SK-N-SH (cell line): ENCODE data around the gene HES6. TPM values are rescaled to one million over a fixed set of nuclear protein-coding genes. Genes with fewer than 3 reads are reported as not detected.

Experiments
- CTCF ChIA-PET: fragments of 300-600, 350-600 bp; formaldehyde crosslinking; extraction: SDS; loops from one replicate; lab custom pipeline; 2021; lab: Yijun Ruan, JAX
- POLR2A ChIA-PET: fragments of 350-600 bp; sonication (Branson Sonifier 250); formaldehyde crosslinking; extraction: SDS; loops from one replicate; lab custom pipeline; 2020; ENCODE audit warnings: antibody characterized with exemption, inconsistent platforms; lab: Yijun Ruan, JAX
- DNase-seq: peaks from one replicate; pipeline ENCODE4 v3.0.0; 2012
- H2AFZ ChIP-seq: fragments of 200-600 bp; sonication (generic); 2 replicates; pipeline ENCODE4 v1.8.1; 2016; ENCODE audit warnings: antibody characterized with exemption, mild to moderate bottlenecking, low read depth
- H3F3A ChIP-seq: fragments of 200-600 bp; sonication (generic); replicated peaks from 2 replicates; pipeline ENCODE3; 2016; ENCODE audit warnings: antibody characterized with exemption, mild to moderate bottlenecking; ENCODE audit not compliant: insufficient read depth
- H3K27ac ChIP-seq, 2 experiments: fragments of 200-500 bp in 1 of 2; fragments of 200-600 bp in 1 of 2; sonication (Bioruptor generic) in 1 of 2; sonication (generic), shearing (Covaris generic) in 1 of 2; 2 replicates each; pipeline versions ENCODE4 v1.5.1 to v1.6.1; 2014 to 2016; ENCODE audit warnings: low read depth in 2 of 2, inconsistent platforms in 1 of 2, low read length in 1 of 2, mild to moderate bottlenecking in 1 of 2, mixed read lengths in 1 of 2
- H3K27me3 ChIP-seq: fragments of 200-600 bp; sonication (generic), shearing (Covaris generic); 2 replicates; pipeline ENCODE4 v1.6.1; 2016; ENCODE audit warnings: mixed run types; ENCODE audit not compliant: insufficient read depth
- H3K36me3 ChIP-seq, 2 experiments: fragments of 200-500 bp in 1 of 2; fragments of 200-600 bp in 1 of 2; sonication (Bioruptor generic) in 1 of 2; sonication (generic) in 1 of 2; replicated peaks in 1 of 2; 2 replicates each; pipeline versions ENCODE3 to v1.5.1; 2014 to 2016; ENCODE audit warnings: low read length in 1 of 2, mild to moderate bottlenecking in 1 of 2; ENCODE audit not compliant: insufficient read depth in 2 of 2, control insufficient read depth in 1 of 2
- H3K4me1 ChIP-seq, 2 experiments: fragments of 200-500 bp in 1 of 2; fragments of 200-600 bp in 1 of 2; sonication (Bioruptor generic) in 1 of 2; sonication (generic), shearing (Covaris generic) in 1 of 2; 2 replicates each; pipeline versions ENCODE4 v1.5.1 to v1.6.1; 2014 to 2016; ENCODE audit warnings: low read depth in 1 of 2, low read length in 1 of 2, mixed run types in 1 of 2; ENCODE audit not compliant: insufficient read depth in 2 of 2, control insufficient read depth in 1 of 2
- H3K4me2 ChIP-seq: fragments of 200-600 bp; sonication (generic), shearing (Covaris generic); 2 replicates; pipeline ENCODE4 v1.6.1; 2017; ENCODE audit warnings: mixed run types
- H3K4me3 ChIP-seq, 2 experiments: fragments of 200-500 bp in 1 of 2; fragments of 200-600 bp in 1 of 2; sonication (Bioruptor generic) in 1 of 2; sonication (generic), shearing (Covaris generic) in 1 of 2; 2 replicates each; pipeline versions ENCODE4 v1.5.1 to v1.8.1; 2014 to 2016; ENCODE audit warnings: low read depth in 2 of 2, inconsistent platforms in 1 of 2, low read length in 1 of 2, mild to moderate bottlenecking in 1 of 2, mixed read lengths in 1 of 2, moderate library complexity in 1 of 2
- H3K79me2 ChIP-seq: fragments of 200-600 bp; sonication (generic); 2 replicates; pipeline ENCODE4 v1.8.1; 2017; ENCODE audit warnings: mild to moderate bottlenecking; ENCODE audit not compliant: insufficient read depth
- H3K9ac ChIP-seq: fragments of 200-600 bp; sonication (generic); 2 replicates; pipeline ENCODE4 v1.6.1; 2017; ENCODE audit warnings: mixed run types
- H3K9me2 ChIP-seq: fragments of 200-600 bp; sonication (generic); 2 replicates; pipeline ENCODE4 v1.6.1; 2017; ENCODE audit warnings: mixed run types
- H3K9me3 ChIP-seq: fragments of 200-600 bp; sonication (generic); 2 replicates; pipeline ENCODE4 v1.6.1; 2017; ENCODE audit warnings: mixed run types, mild to moderate bottlenecking, moderate library complexity
- H4K20me1 ChIP-seq: fragments of 200-600 bp; sonication (generic); 2 replicates; pipeline ENCODE4 v1.6.1; 2017; ENCODE audit warnings: mild to moderate bottlenecking, mixed run types; ENCODE audit not compliant: insufficient read depth
- CTCF ChIP-seq: fragments of 200-600 bp; sonication (generic); IDR thresholded peaks from 2 replicates; pipeline ENCODE4 v1.6.1; 2017; ENCODE audit warnings: antibody characterized with exemption, mild to moderate bottlenecking, moderate library complexity
- ELF1 ChIP-seq: IDR thresholded peaks from 2 replicates; pipeline ENCODE4 v1.4.0; 2012
- EP300 ChIP-seq, 2 experiments: IDR thresholded peaks; 2 replicates each; pipeline versions ENCODE4 v1.4.0 to v1.6.1; 2012; ENCODE audit warnings: borderline replicate concordance in 1 of 2, low read depth in 1 of 2, low read length in 1 of 2
- FOXM1 ChIP-seq: IDR thresholded peaks from 2 replicates; pipeline ENCODE4 v1.4.0; 2012; ENCODE audit warnings: low read depth, mild to moderate bottlenecking
- GATA2 ChIP-seq: sonication (generic); formaldehyde crosslinking; IDR thresholded peaks from 2 replicates; pipeline ENCODE4 v1.5.0; 2020; ENCODE audit warnings: mild to moderate bottlenecking, missing genetic modification reagents
- JUND ChIP-seq: IDR thresholded peaks from 2 replicates; pipeline ENCODE4 v1.4.0; 2012
- MEF2A ChIP-seq: IDR thresholded peaks from 2 replicates; pipeline ENCODE4 v1.4.0; 2012; ENCODE audit warnings: low read depth, borderline replicate concordance
- MXI1 ChIP-seq: IDR thresholded peaks from 2 replicates; pipeline ENCODE4 v1.6.1; 2012; ENCODE audit warnings: mild to moderate bottlenecking, low read depth, low read length, improper control_type of control experiment
- NFIC ChIP-seq: IDR thresholded peaks from 2 replicates; pipeline ENCODE4 v1.4.0; 2012; ENCODE audit warnings: borderline replicate concordance
- POLR2AphosphoS5 ChIP-seq: IDR thresholded peaks from 2 replicates; pipeline ENCODE4 v1.6.1; 2012; ENCODE audit warnings: low read depth, low read length
- RFX5 ChIP-seq: IDR thresholded peaks from 2 replicates; pipeline ENCODE4 v1.6.1; 2012; ENCODE audit warnings: mild to moderate bottlenecking, improper control_type of control experiment, low read length
- RXRA ChIP-seq: IDR thresholded peaks from 2 replicates; pipeline ENCODE4 v1.4.0; 2012; ENCODE audit warnings: low read depth, mild to moderate bottlenecking, borderline replicate concordance
- SMC3 ChIP-seq: IDR thresholded peaks from 2 replicates; pipeline ENCODE4 v1.6.1; 2012; ENCODE audit warnings: low read depth, low read length, improper control_type of control experiment
- TAF1 ChIP-seq: IDR thresholded peaks from 2 replicates; pipeline ENCODE4 v1.6.1; 2012; ENCODE audit warnings: low read depth, mild to moderate bottlenecking, low read length, moderate library complexity, borderline replicate concordance
- TCF12 ChIP-seq: IDR thresholded peaks from 2 replicates; pipeline ENCODE4 v1.4.0; 2012
- TEAD4 ChIP-seq: IDR thresholded peaks from 2 replicates; pipeline ENCODE4 v1.4.0; 2012; ENCODE audit warnings: mild to moderate bottlenecking, borderline replicate concordance; ENCODE audit not compliant: insufficient read depth
- USF1 ChIP-seq: IDR thresholded peaks from 2 replicates; pipeline ENCODE4 v1.4.0; 2012; ENCODE audit warnings: low read depth, borderline replicate concordance
- WGBS: methylation state at CpG from one replicate; pipeline ENCODE4 v1.1.6; 2017; ENCODE audit warnings: low lambda C conversion rate; 5-methylcytosine and 5-hydroxymethylcytosine counted together
- polyA plus RNA-seq, 3 experiments: library from polyadenylated mRNA; depleted of rRNA; stranded (reverse); fragments of >200 nt; gene quantifications; 2 replicates each; pipeline ENCODE4 v1.2.3, GENCODE V29; 2012
- TF ChIP-seq, protein P1 (sequence below): IDR thresholded peaks from 2 replicates; pipeline ENCODE4; 2012
- TF ChIP-seq, protein P2 (sequence below): IDR thresholded peaks from 2 replicates; pipeline ENCODE4 v1.4.0; 2012; ENCODE audit warnings: low read depth

The HES6 gene
- polyA plus RNA-seq, 1 of the 3 experiments (the other 2 are of a cell fraction): 3.6 TPM

- no peak for TF ChIP-seq ELF1
- TF ChIP-seq EP300 (IDR thresholded peaks at IDR 0.05; ENCODE audit: borderline replicate concordance in 1 of 2, low read depth in 1 of 2, low read length in 1 of 2): no peak
- TF ChIP-seq, protein P1, sequence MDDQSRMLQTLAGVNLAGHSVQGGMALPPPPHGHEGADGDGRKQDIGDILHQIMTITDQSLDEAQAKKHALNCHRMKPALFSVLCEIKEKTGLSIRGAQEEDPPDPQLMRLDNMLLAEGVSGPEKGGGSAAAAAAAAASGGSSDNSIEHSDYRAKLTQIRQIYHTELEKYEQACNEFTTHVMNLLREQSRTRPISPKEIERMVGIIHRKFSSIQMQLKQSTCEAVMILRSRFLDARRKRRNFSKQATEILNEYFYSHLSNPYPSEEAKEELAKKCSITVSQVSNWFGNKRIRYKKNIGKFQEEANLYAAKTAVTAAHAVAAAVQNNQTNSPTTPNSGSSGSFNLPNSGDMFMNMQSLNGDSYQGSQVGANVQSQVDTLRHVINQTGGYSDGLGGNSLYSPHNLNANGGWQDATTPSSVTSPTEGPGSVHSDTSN: no peak
- TF ChIP-seq TEAD4: no peak
- TF ChIP-seq JUND: no peak
Observed at GRCh38 chr2:238235856-238236255, 4.0 kb downstream of the HES6 start (continued).

- Histone ChIP-seq H3K27ac (no peak overlapping the region), H3K36me3 (no peaks in the 10 kb centered on the region), H3K9ac (no peak overlapping the region), H3K4me2 (no peak overlapping the region), H3K9me2 (no peaks in the 10 kb centered on the region), H3K4me1 (peaks cover 0 to 14% of the 10 kb centered on the region in 2 experiments; a peak in 1 of 4 replicates), H3K79me2 (no peaks in the 10 kb centered on the region), H2AFZ (no peak overlapping the region), H4K20me1 (no peaks in the 10 kb centered on the region), H3K4me3 (no peak overlapping the region), H3K27me3 (no peaks in the 10 kb centered on the region; the same call in 1 of the 2 replicates), H3K9me3 (no peaks in the 10 kb centered on the region)
- CTCF ChIA-PET: no interaction called here
- no peak for DNase-seq
- POLR2A ChIA-PET: no interaction called here
- WGBS: 67% methylated on average over 11 of the region's 11 CpGs
- TF ChIP-seq RXRA (no peak), USF1 (no peak), CTCF (no peak), SMC3 (no peak), TCF12 (no peak), ELF1 (no peak), MEF2A (no peak), JUND (no peak), NFIC (no peak), GATA2 (CRISPR knock-in tag) (no peak), POLR2AphosphoS5 (no peak), TAF1 (no peak), RFX5 (no peak), FOXM1 (no peak), MXI1 (no peak)
- TF ChIP-seq, protein P2, sequence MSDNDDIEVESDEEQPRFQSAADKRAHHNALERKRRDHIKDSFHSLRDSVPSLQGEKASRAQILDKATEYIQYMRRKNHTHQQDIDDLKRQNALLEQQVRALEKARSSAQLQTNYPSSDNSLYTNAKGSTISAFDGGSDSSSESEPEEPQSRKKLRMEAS: no peak
- TF ChIP-seq, protein P1: no peak
- TF ChIP-seq, all 33 proteins: peak for 0
- H3F3A ChIP-seq: no peaks in the 10 kb centered on the region
Observed at GRCh38 chr2:238235331-238235732, 4.5 kb downstream of the HES6 start.
